ENCODE measurements around the gene ICAM3. TPM values are rescaled to one million over a fixed set of nuclear protein-coding genes. Genes with fewer than 3 reads are reported as not detected.

ICAM3 gene
- total RNA-seq, 1 experiment from 2014 or later = 5.0 TPM

- no peak for DNase-seq (ENCODE audit: extremely low read depth, low read depth)
Observed at GRCh38 chr19:10293637-10294367, 45.6 kb downstream of the ICAM3 start.

GRCh38 chr19:10292789-10293636 lies 46.4 kb downstream of the ICAM3 start:
- DNase-seq (ENCODE audit: extremely low read depth, low read depth) = no peak

- DNase-seq (ENCODE audit: extremely low read depth, low read depth) = no peak
Observed at GRCh38 chr19:10292206-10292788, 47.1 kb downstream of the ICAM3 start.

- no peak for DNase-seq (ENCODE audit: extremely low read depth, low read depth)
Observed at GRCh38 chr19:10291554-10292205, 47.7 kb downstream of the ICAM3 start.

- no peak for DNase-seq (ENCODE audit: extremely low read depth, low read depth)
Observed at GRCh38 chr19:10290876-10291553, 48.4 kb downstream of the ICAM3 start.

- no peak for DNase-seq (ENCODE audit: extremely low read depth, low read depth)
Observed at GRCh38 chr19:10290357-10290875, 49.0 kb downstream of the ICAM3 start.

- DNase-seq (ENCODE audit: extremely low read depth, low read depth) = no peak
Observed at GRCh38 chr19:10289836-10290356, 49.5 kb downstream of the ICAM3 start, which contains the start of gene ICAM5. ICAM5 (plus strand) TSS chr19:10289952; CDS start chr19:10290044, 92 bp downstream.

- peak; percentile 24 for DNase-seq (ENCODE audit: extremely low read depth, low read depth)
Observed at GRCh38 chr19:10289167-10289835, 50.1 kb downstream of the ICAM3 start.

GRCh38 chr19:10288662-10289166 lies 50.7 kb downstream of the ICAM3 start:
- DNase-seq (ENCODE audit: extremely low read depth, low read depth) = peak; percentile 58

- no peak for DNase-seq (ENCODE audit: extremely low read depth, low read depth)
Observed at GRCh38 chr19:10286803-10287737, 52.4 kb downstream of the ICAM3 start, which contains the start of gene ICAM4. ICAM4 (plus strand) TSS chr19:10286955; CDS start chr19:10287013, 58 bp downstream.

- DNase-seq (ENCODE audit: extremely low read depth, low read depth) = no peak
Observed at GRCh38 chr19:10285393-10285792, 54.0 kb downstream of the ICAM3 start.

- DNase-seq (ENCODE audit: extremely low read depth, low read depth) = no peak
Observed at GRCh38 chr19:10284960-10285278, 54.5 kb downstream of the ICAM3 start.

- DNase-seq (ENCODE audit: extremely low read depth, low read depth) = no peak
Observed at GRCh38 chr19:10284065-10284959, 55.1 kb downstream of the ICAM3 start.
